HS-27A (cell line): Measurements from ENCODE around the gene DCD.
A peak's percentile ranks its signal among the peaks of the same experiment; 100 is the strongest.

ENCODE experiments used
- DNase-seq: peaks from one replicate; pipeline ENCODE4 v3.0.0-alpha.2; 2012; ENCODE audit warnings: low read depth, missing footprints

Gene DCD

DNA sequence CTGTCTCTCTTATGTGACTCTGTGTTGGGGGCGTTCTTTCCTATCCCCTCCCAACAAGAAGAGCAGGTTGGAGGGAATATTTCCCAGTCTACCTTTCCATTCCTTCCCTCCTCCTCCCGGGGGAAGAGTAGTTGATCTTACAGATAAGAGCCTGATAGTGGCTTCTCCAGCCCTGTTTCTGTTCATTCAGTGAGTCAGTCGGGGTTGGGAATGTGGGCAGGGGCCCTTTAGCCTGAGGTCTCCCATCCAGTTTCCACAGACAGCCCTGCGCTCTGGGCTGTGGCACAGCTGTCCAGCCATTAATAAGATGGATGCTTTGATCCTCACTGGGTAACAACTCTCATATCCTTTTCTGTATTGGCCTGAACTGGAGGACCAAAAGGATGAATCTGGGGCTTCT lies 41.6 kb downstream of the DCD start:
- no peak for DNase-seq

- DNase-seq = no peak
These were observed 42.8 kb downstream of the DCD start for GRCh38 chr12:54605138-54605970.

DNA sequence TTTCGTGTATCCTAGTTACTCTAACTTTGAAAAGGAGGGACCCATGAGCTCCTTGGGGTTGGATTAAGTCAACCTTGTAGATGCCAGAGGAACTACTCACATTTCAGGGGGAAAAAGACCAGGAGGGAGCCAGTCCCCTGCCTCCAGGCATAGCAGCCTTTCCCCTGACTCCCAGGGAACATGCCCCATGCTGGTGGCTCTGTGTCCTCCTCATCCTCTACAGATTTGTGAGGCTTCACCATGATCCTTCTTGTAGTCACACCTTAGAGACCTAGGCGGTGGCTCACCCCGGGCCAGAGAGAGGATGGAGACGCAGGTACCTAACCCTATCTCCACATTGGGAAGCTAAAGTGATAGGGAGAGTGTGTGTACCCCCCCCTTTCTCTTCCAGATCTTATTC lies 43.7 kb downstream of the DCD start:
- DNase-seq = no peak

DNA sequence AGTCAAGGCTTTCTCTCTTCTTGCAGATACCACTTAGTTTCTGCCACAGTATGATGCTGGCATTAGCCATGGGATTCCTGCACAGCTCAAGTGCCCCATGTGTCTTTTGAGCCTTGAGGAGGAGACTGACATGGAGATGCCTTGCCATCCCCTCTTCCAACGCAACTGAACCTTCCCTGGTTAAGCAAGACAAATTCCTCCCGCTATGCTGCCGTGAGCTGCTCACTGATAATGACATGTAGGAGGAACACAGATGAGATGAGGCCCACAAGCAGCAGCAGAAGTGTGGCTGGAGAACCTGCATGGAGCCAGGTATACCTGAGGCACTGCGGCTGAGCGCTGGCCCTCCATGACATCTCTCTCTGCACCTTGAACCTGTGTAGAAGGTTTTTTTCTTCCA lies 44.3 kb downstream of the DCD start:
- DNase-seq = no peak

DNA sequence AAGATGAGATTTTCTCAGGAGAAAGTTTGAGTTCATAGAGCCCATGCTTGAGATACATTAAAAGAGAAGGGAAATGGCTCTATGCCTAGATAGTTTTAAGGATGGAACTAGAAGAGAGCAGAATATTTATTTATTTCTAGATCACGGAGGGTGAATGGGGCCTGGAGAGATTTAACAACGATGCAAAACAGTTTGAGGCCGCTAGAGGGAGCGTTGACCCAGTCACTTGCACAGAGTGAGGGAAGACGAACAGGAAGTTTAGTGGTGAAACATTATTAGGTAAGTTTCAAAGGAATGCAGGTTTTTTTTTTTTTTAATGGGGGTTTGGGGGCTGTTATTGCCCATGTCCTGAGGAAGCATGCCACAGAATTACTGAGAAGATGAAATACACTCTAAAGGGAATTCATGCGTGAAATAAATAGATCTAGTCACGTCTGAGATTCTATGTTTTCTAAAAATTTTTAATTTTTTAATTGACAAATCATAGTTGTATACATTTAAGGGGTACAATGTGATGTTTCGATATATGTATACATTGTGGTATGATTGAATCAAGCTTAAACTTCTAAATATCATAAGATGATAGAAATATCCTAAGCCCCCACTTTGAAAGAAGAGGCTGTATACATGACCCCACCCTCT lies 44.9 kb downstream of the DCD start:
- peak; percentile 23 for DNase-seq

DNA sequence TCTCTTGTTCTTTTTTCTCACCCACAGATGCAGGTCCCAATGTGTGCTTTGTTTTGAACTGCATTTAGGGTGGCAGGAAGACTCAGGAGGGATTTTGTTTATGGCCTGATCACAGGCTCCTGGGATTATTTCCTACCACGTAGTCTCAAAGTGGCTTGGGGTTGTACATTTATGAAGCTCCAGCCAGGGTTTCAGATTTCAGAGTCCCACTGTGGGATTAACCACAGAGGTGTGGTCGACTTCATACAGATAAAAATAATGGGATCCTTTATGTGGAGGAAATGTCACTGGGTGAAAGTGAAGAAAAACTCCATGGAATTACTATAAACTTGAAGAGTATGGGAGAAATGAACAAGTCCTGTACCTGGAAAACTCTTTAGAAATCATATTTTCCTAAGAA lies 45.5 kb downstream of the DCD start:
- no peak for DNase-seq

- DNase-seq = no peak
These were observed 46.3 kb downstream of the DCD start for GRCh38 chr12:54601841-54602240.

- DNase-seq = no peak
These were observed 49.2 kb downstream of the DCD start for GRCh38 chr12:54598970-54599369.

- DNase-seq = peak; percentile 22
These were observed 51.6 kb downstream of the DCD start for GRCh38 chr12:54596526-54596946.

GRCh38 chr12:54595471-54595870 lies 52.7 kb downstream of the DCD start:
- no peak for DNase-seq
